HepG2 (cell line): ENCODE results near the gene NAIP. TPM values are rescaled to one million over a fixed set of nuclear protein-coding genes. Genes with fewer than 3 reads are reported as not detected.
A peak's percentile ranks its signal among the peaks of the same experiment; 100 is the strongest.

Experiments
- CHD4 ChIP-seq: fragments of 200-600 bp; sonication (generic); IDR thresholded peaks from 2 replicates; pipeline ENCODE4 v1.7.0; 2017; ENCODE audit warnings: mild to moderate bottlenecking, low read length, borderline replicate concordance
- CREM ChIP-seq, 2 experiments: sonication (generic) in 1 of 2; formaldehyde crosslinking in 1 of 2; IDR thresholded peaks; 2 replicates each; pipeline versions ENCODE4 v1.4.0 to v1.6.1; 2016 to 2020; ENCODE audit warnings: antibody characterized with exemption in 1 of 2, mild to moderate bottlenecking in 1 of 2, missing genetic modification reagents in 1 of 2
- EHMT2 ChIP-seq: fragments of 200-600 bp; sonication (generic); IDR thresholded peaks from 2 replicates; pipeline ENCODE4 v1.7.0; 2017; ENCODE audit warnings: antibody characterized with exemption, low read depth, low read length, borderline replicate concordance
- FOXA1 ChIP-seq, 2 experiments: fragments of 450-650 bp in 1 of 2; sonication (generic) in 1 of 2; formaldehyde crosslinking in 1 of 2; IDR thresholded peaks; 2 replicates each; pipeline versions ENCODE4 v1.4.0 to v1.6.1; 2016 to 2020; ENCODE audit warnings: missing genetic modification reagents in 1 of 2
- FOXP4 ChIP-seq: sonication (generic); formaldehyde crosslinking; IDR thresholded peaks from 2 replicates; pipeline ENCODE4 v1.4.0; 2020; ENCODE audit warnings: missing genetic modification reagents
- GATAD1 ChIP-seq: IDR thresholded peaks from 2 replicates; pipeline ENCODE4 v1.6.1; 2016; ENCODE audit warnings: missing genetic modification reagents, missing compliant biosample characterization
- GLMP ChIP-seq: sonication (generic); formaldehyde crosslinking; IDR thresholded peaks from 2 replicates; pipeline ENCODE4 v1.9.0; 2021; ENCODE audit warnings: missing genetic modification reagents, mild to moderate bottlenecking, borderline replicate concordance
- KDM6A ChIP-seq: IDR thresholded peaks from 2 replicates; pipeline ENCODE4 v1.6.1; 2016; ENCODE audit warnings: low read depth
- KLF9 ChIP-seq: IDR thresholded peaks from 2 replicates; pipeline ENCODE4 v1.6.1; 2016; ENCODE audit warnings: low read depth
- MBD4 ChIP-seq: IDR thresholded peaks from 2 replicates; pipeline ENCODE4 v1.6.1; 2012; ENCODE audit warnings: low read length, inconsistent platforms, borderline replicate concordance
- PHF8 ChIP-seq: sonication (generic); formaldehyde crosslinking; IDR thresholded peaks from 2 replicates; pipeline ENCODE4 v1.5.0; 2020; ENCODE audit warnings: missing genetic modification reagents
- SAP130 ChIP-seq: IDR thresholded peaks from 2 replicates; pipeline ENCODE4 v1.6.1; 2016; ENCODE audit warnings: low read depth
- SIX4 ChIP-seq: sonication (generic); formaldehyde crosslinking; IDR thresholded peaks from 2 replicates; pipeline ENCODE4 v1.4.0; 2020; ENCODE audit warnings: missing genetic modification reagents
- TFE3 ChIP-seq: IDR thresholded peaks from 2 replicates; pipeline ENCODE4 v1.6.1; 2016
- ZNF281 ChIP-seq: sonication (generic); formaldehyde crosslinking; IDR thresholded peaks from 2 replicates; pipeline ENCODE4 v1.4.0; 2020; ENCODE audit warnings: missing genetic modification reagents, borderline replicate concordance
- ZNF30 ChIP-seq: sonication (generic); formaldehyde crosslinking; IDR thresholded peaks from 2 replicates; pipeline ENCODE4 v1.5.0; 2020; ENCODE audit warnings: mild to moderate bottlenecking, missing genetic modification reagents
- ZNF367 ChIP-seq: sonication (generic); formaldehyde crosslinking; IDR thresholded peaks from 2 replicates; pipeline ENCODE4 v1.4.0; 2020; ENCODE audit warnings: missing genetic modification reagents, borderline replicate concordance
- ZNF431 ChIP-seq: sonication (generic); formaldehyde crosslinking; IDR thresholded peaks from 2 replicates; pipeline ENCODE4 v1.9.0; 2022; ENCODE audit warnings: missing genetic modification reagents, low read depth, mild to moderate bottlenecking, borderline replicate concordance
- ZNF501 ChIP-seq: sonication (generic); formaldehyde crosslinking; IDR thresholded peaks from 2 replicates; pipeline ENCODE4 v1.5.1; 2020; ENCODE audit warnings: mild to moderate bottlenecking, moderate library complexity, missing genetic modification reagents
- ZNF577 ChIP-seq: sonication (generic); formaldehyde crosslinking; IDR thresholded peaks from 2 replicates; pipeline ENCODE4 v1.4.0; 2020; ENCODE audit warnings: mild to moderate bottlenecking, low read depth, missing genetic modification reagents, borderline replicate concordance
- ZNF709 ChIP-seq: sonication (generic); formaldehyde crosslinking; IDR thresholded peaks from 2 replicates; pipeline ENCODE4 v1.5.0; 2020; ENCODE audit warnings: mild to moderate bottlenecking, missing genetic modification reagents
- ZNF775 ChIP-seq: sonication (generic); formaldehyde crosslinking; IDR thresholded peaks from 2 replicates; pipeline ENCODE4 v1.4.0; 2020; ENCODE audit warnings: missing genetic modification reagents, mild to moderate bottlenecking, moderate library complexity, borderline replicate concordance
- ZNF782 ChIP-seq: sonication (generic); formaldehyde crosslinking; IDR thresholded peaks from 2 replicates; pipeline ENCODE4 v1.4.0; 2020; ENCODE audit warnings: missing genetic modification reagents, mild to moderate bottlenecking, borderline replicate concordance
- polyA plus RNA-seq, 8 experiments: library from polyadenylated mRNA; depleted of rRNA in 3 of 8; stranded (reverse) in 7 of 8; unstranded in 1 of 8; fragments of >200 nt; fragmentation: Illumina TruSeq in 4 of 8; extraction: Trizol in 4 of 8; gene quantifications; 2 replicates each; pipeline versions ENCODE4 v1.2.1 to v1.2.3, GENCODE V29; 2011 to 2016; ENCODE audit warnings: low read depth in 4 of 8, missing spikeins in 1 of 8, mixed read lengths in 1 of 8; ENCODE audit not compliant: insufficient read depth in 1 of 8
- total RNA-seq, 5 experiments: library from RNA; depleted of rRNA; stranded (reverse); fragments of >200 nt; fragmentation: Illumina TruSeq; extraction: Trizol; gene quantifications; 2 replicates each; pipeline ENCODE4 v1.2.3, GENCODE V29; 2016; ENCODE audit warnings: low read depth in 1 of 5

Gene NAIP
- total and polyA plus RNA-seq, 2 of the 13 experiments (the other 11 are each of a cell fraction or from before 2014, with no cell fraction given), result 4.7 to 6.2 TPM

GRCh38 chr5:71011194-71011792 lies 13.8 kb downstream of the NAIP start (continued):
- TF ChIP-seq PHF8, result no peak
- TF ChIP-seq ZNF367 (CRISPR knock-in tag), result no peak
- TF ChIP-seq KDM6A, result no peak; the same call in 1 of the 2 replicates
- TF ChIP-seq SAP130 (CRISPR knock-in tag), result peak; percentile 28; the same call in 1 of the 2 replicates
- TF ChIP-seq SIX4 (CRISPR knock-in tag), result peak; percentile 77; the same call in 1 of the 2 replicates
- no peak for TF ChIP-seq ZNF431
- no peak for TF ChIP-seq CHD4
- no peak for TF ChIP-seq TFE3 (CRISPR knock-in tag)
- no peak for TF ChIP-seq CREM (IDR thresholded peaks at IDR 0.05)
- no peak for TF ChIP-seq CREM (CRISPR knock-in tag; IDR thresholded peaks at IDR 0.05)
- peak; percentile 13; the same call in 1 of the 2 replicates for TF ChIP-seq ZNF281 (CRISPR knock-in tag)
- TF ChIP-seq KLF9 (CRISPR knock-in tag), result no peak
- TF ChIP-seq EHMT2, result no peak
- TF ChIP-seq ZNF577 (CRISPR knock-in tag), result no peak
- TF ChIP-seq ZNF782 (CRISPR knock-in tag), result peak; percentile 52; the same call in 1 of the 2 replicates
- TF ChIP-seq ZNF775 (CRISPR knock-in tag), result no peak
- no peak for TF ChIP-seq MBD4
- no peak for TF ChIP-seq ZNF709 (CRISPR knock-in tag)
- no peak for TF ChIP-seq FOXA1 (IDR thresholded peaks at IDR 0.05)
- TF ChIP-seq FOXA1 (CRISPR knock-in tag; IDR thresholded peaks at IDR 0.05), result no peak
- TF ChIP-seq GLMP (CRISPR knock-in tag), result no peak
- no peak for TF ChIP-seq GATAD1 (CRISPR knock-in tag)
- no peak for TF ChIP-seq ZNF30 (CRISPR knock-in tag)
- TF ChIP-seq ZNF501 (CRISPR knock-in tag), result 0 out of 2 replicates have a peak, but pooled peaks have one; percentile 21
- TF ChIP-seq FOXP4 (CRISPR knock-in tag), result peak; percentile 61; the same call in 1 of the 2 replicates
